NCI-H2171 treated with DMSO at 0.1 percent for 48 hours (cell line): ENCODE results near the gene ASCC3.

Experiments
- DNase-seq: peaks from one replicate; lab custom pipeline; 2025; lab: John Stamatoyannopoulos, UW

The ASCC3 gene

GRCh38 chr6:100724222-100724621, 156.9 kb downstream of the ASCC3 start:
- DNase-seq = no peak

DNA sequence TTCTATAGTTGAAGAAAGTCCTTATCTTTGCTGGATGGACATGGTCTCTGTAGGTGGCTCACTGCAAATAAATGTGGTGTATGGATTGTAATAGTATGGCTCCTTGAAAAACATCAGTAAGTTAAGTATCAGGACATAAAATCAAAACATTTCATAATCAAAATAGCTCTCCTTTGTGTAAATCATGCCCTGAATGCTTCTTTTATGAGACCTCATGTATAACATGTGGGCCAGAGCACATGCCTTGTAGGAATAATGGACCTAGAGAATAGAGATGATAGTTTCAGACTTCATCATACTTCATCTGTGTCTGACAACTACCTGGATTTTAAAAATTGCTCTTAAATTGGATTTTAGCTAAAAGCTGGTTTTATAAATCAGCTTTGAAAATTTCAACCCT, 159.9 kb downstream of the ASCC3 start:
- no peak for DNase-seq

DNA sequence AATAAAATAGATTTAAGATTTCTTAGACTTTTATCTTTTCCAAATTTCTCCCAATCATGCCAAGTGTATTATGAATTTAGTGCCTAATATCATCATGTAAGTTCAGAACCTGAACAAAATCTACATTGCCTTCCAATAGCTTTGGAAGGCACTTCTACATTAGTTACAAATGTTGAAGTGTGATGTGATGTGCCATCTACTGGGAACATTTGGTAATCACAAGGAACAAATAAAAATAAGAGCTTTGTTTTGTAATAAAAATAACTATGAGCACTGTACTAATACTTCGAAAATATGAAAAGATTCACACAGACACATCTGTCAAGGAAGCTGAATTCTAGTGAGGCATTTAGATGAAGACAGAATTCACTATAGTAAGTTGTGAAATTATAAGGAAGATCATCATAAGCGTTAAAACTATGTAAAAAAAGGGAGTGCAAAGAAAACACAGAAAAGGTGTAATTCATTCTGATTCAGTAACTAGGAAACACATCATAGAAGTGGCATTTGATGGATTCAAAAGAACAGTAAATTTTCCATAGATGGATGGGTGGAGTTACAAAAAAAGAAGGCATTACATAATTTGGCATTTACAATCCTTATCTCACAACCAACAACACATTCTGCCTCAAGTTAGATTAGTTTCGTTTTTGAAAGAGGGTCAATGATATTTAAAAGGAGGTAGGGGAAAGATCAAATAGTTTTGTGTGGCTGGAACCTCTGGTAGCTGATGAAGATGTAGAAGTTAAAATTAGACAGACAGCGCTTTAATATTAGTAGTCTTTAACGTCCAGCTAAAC, 161.0 kb downstream of the ASCC3 start:
- peak; percentile 22 for DNase-seq

DNA sequence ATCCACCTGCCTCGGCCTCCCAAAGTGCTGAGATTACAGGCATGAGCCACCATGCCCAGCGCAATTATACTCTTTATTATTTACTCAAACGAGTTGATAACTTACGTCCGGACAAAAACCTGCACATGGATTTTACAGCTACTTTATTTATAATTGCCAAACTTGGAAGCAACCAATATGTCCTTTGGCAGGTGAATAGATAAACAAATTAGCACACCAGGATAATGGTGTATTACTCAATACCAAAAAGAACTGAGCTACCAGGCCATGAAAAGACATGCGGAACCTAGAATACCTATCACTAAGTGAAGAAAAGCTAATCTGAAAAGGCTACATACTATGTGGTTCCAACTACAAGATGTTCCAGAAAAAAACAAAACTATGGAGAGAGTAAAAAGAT, 168.1 kb downstream of the ASCC3 start:
- DNase-seq = no peak

DNA sequence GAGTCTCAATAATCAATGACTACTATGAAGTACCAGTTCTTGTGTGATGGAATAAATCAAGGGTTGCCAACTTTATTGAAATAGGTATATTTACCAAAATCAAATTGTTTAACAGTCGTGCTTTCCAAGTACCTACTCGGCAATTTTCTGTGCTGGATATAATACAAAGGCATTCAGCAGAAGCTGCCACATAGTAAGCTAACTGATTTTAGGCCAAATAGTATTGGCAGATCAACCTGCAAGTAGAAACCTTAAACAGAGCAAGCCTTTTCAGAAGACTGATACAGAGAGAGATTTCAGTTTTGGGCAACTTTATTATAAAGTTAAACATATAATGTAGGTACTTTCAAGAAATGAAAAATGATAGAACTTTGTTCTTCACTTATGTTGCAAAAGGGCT, 174.6 kb downstream of the ASCC3 start:
- DNase-seq = no peak

DNA sequence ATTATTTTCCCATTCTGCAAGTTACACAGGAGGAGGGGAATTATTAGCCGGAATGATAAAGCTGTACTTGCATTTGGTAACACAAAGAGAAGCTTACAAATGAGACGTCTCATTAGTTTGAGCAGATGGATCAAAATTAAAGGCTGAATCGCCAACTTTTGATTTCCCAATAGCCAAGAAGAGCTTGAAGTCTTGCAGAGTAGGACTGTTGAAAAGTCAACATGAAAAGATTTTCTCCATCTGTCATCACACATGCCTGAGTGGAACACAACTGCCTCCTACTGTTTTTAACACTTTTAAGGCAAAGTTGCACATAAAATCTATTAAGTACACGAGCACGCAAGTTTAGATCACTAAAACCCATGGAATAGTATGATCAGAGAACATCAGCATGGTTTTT, 176.2 kb downstream of the ASCC3 start:
- DNase-seq = peak; percentile 28

GRCh38 chr6:100701728-100702127, 179.4 kb downstream of the ASCC3 start:
- no peak for DNase-seq

DNA sequence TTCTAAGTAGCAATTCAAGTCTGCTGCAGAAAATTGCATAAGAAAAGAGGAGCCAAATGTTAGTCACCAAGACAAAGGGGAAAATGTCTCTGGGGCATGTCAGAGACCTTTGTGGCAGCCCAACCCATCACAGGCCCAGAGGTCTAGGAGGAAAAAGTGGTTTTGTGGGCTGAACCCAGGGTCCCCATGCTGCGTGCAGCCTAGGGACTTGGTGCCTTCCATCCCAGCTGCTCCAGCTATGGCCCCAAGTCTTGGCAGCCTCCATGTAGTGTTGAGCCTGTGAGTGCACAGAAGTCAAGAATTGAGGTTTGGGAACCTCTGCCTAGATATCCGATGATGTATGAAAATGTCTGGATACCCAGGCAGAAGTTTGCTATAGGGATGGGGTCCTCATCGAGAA, 181.1 kb downstream of the ASCC3 start:
- no peak for DNase-seq

GRCh38 chr6:100695445-100695844, 185.7 kb downstream of the ASCC3 start:
- DNase-seq = no peak

DNA sequence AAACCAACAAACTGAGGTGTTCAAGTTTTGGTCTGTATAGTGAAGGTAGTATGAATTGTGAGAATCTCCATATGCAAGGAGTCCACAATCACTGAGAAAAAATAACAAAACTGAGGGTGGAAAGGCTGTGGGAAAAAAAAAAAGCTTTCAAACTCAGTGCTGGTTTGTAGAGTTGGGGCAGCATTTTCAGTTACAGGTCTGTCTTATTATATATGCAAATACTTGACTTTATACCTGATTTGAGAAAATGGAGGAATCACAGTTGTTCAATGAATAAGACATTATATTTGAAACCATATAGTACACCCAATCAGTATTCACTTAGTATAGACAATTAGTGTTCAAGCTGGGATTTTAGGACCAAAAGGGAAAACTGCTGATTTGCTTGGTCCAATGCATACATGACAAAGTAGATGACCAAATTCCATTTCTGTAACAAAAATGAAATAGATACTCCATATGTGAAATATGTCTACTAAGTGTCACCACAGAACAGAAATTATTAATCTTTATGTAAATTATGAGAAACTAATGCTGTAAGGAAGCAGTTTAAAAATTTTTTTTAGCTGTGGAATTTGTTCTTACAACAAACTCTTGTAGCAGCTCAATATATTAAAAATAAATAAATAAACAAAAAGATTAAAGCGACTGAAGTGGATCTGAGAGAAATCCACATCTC, 187.7 kb downstream of the ASCC3 start:
- DNase-seq = no peak

- no peak for DNase-seq
These were observed 189.2 kb downstream of the ASCC3 start for GRCh38 chr6:100691972-100692371.

DNA sequence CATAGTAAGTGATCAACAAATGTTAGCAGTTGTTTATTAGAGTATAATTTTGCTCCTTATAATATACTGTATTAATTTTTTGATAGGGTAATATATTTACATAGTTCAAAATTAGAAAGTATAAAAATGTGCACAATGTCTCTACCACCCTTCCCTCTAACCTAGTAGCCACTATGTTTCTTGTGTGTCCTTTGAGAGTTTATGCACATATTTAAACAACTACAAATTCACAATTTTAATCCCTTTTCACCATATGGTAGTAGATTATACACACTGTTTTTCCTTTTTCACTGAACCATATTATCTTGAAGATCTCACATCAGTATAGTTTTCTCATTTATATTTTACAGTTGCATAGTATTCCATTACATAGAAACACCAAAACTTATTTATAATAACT, 194.9 kb downstream of the ASCC3 start:
- DNase-seq = no peak

GRCh38 chr6:100685747-100686146, 195.4 kb downstream of the ASCC3 start:
- DNase-seq = no peak

DNA sequence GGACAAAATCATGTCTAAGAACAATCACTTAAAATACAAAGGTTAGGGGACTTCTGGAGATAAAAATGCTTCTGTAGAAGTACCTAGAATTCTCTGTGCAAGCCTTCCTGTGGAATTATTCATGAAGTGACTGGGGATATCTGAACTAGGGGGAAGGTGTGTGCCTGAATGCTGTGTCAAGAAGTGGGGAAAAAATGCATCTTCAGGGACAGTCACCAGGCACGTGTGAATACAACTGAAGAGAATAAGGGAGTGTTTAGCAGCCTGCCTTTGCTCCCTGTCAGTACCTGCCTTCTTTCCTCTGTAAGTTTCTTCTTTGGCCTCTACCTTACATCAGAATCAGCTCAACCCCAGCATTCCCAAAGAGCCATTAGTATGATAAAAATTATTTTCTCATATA, 201.0 kb downstream of the ASCC3 start:
- no peak for DNase-seq

- DNase-seq = no peak
These were observed 203.1 kb downstream of the ASCC3 start for GRCh38 chr6:100678027-100678426.

DNA sequence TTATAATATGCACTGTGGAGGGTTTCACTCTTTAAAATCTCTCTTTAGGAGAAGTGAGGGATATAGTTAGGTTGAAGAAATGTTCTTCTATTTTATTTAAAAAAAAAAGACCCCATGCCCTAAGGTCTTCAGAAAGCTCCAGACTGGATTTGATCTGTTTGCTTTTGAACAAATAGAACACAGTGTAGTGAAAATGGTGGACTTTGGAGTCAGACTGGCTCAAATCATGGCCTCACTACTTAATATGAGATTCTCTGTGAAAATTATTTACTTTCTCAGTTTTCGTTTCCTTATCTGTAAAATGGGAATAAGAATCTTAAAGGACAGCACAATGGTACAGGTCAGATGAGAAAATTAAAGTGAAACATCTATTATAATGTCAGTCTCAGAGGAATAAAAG, 203.9 kb downstream of the ASCC3 start:
- no peak for DNase-seq

DNA sequence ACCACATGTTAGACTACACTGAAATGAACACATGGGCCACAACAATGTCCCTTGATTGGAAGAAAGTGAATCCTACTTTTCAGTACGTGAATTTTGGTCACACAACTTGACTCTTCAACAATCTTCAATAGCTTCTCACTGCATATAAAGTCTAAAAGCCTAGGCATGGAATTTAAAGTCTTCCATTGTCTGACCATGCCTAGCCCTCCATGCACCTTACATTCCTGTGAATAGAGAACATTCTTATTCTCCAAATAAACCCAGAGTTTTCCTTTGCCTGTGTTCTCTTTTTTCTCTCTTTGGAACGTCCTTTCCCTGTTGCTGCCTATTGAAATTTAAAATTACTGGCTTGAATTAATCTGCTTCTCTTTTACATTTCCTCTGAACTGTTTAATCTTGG, 207.5 kb downstream of the ASCC3 start:
- DNase-seq = no peak

DNA sequence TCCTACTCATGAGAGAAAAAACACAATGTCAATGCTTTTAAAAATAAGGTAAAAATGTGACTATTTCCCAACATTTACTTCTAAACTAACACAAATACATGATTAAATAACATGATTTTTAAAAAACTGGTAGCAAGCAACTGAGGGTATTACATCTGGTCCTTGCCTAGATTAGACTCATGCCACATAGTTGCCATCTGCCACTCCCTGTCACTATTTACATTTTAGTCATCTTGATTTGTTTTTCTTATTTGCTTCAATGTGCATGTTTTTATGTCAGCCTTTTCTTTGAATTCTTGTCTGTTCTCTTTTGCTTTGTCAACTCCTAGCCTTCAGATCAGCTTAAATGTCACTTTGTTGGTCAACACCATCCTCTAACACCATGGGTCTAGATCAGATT, 209.4 kb downstream of the ASCC3 start:
- DNase-seq = peak; percentile 67

GRCh38 chr6:100670056-100670455, 211.1 kb downstream of the ASCC3 start:
- no peak for DNase-seq

- no peak for DNase-seq
These were observed 216.1 kb downstream of the ASCC3 start for GRCh38 chr6:100665041-100665380.

- DNase-seq = peak; percentile 61
These were observed 216.7 kb downstream of the ASCC3 start for GRCh38 chr6:100664274-100665040.

DNA sequence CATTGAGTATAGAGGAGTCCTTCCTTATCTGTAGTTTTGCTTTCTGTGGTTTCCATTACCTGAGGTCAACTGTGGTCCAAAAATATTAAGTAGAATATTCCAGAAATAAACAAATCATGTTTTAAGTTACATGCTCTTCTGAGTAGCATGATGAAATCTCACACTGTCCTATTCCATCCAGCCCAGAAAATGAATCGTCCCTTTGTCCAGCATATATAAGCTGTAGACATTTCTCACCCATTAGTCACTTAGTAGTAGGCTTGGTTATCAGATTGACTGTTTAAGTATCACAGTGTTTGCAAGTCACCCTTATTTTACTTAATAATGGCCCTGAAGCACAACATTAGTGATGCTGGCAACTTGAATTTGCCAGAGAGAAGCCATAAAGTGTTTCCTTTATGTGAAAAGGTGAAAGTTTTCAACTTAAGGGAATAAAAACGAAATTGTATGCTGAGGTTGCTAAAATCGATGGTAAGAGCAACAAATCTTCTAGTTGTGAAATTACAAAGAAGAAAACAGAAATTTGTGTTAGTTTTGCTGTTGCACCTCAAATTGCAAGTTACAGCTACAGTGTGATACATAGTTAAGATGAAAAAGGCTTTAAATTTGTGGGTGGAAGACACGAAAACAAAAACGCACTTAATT, 217.8 kb downstream of the ASCC3 start:
- no peak for DNase-seq

DNA sequence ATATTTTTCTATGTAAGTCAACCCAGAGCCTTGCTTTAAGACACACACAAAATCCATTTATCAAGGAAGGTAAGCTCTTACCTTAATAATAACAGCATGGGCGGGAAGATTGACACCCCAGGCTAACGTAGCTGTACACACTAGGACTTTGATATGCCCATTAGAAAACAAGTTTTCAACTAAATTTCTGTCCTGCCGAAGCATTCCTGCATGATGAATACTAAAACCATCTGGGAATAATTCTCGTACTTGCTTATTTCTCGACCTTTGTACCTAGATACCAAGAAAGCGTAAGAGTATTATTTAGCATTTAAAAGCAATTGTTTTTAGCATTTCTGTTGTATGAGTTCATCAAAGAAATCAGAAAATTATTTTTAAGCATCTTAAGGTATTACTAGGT, 218.9 kb downstream of the ASCC3 start:
- no peak for DNase-seq
